Astrocyte (in vitro differentiated cells and primary cell): ENCODE measurements around the gene CARS1.

Experiments used
- EZH2 ChIP-seq: IDR thresholded peaks from 2 replicates; pipeline ENCODE4 v1.6.1; 2012; ENCODE audit warnings: mild to moderate bottlenecking, low read length, inconsistent platforms; ENCODE audit not compliant: insufficient read depth
- TF ChIP-seq, protein P1 (sequence below): IDR thresholded peaks from 2 replicates; pipeline ENCODE4 v1.5.1; 2011; ENCODE audit warnings: low read depth, mild to moderate bottlenecking, inconsistent platforms, low read length, moderate library complexity; ENCODE audit not compliant: insufficient read depth

GRCh38 chr11:3057069-3057963, at the start of gene CARS1:
- TF ChIP-seq, protein P1, sequence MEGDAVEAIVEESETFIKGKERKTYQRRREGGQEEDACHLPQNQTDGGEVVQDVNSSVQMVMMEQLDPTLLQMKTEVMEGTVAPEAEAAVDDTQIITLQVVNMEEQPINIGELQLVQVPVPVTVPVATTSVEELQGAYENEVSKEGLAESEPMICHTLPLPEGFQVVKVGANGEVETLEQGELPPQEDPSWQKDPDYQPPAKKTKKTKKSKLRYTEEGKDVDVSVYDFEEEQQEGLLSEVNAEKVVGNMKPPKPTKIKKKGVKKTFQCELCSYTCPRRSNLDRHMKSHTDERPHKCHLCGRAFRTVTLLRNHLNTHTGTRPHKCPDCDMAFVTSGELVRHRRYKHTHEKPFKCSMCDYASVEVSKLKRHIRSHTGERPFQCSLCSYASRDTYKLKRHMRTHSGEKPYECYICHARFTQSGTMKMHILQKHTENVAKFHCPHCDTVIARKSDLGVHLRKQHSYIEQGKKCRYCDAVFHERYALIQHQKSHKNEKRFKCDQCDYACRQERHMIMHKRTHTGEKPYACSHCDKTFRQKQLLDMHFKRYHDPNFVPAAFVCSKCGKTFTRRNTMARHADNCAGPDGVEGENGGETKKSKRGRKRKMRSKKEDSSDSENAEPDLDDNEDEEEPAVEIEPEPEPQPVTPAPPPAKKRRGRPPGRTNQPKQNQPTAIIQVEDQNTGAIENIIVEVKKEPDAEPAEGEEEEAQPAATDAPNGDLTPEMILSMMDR = no peak
- TF ChIP-seq EZH2 = no peak
